Superior temporal gyrus (tissue), 1 donor: ENCODE results near the gene ANG.

Experiments used
- DNase-seq: peaks from one replicate; pipeline ENCODE4 v3.0.0-alpha.2; 2016; ENCODE audit errors: extremely low spot score

ANG gene

DNA sequence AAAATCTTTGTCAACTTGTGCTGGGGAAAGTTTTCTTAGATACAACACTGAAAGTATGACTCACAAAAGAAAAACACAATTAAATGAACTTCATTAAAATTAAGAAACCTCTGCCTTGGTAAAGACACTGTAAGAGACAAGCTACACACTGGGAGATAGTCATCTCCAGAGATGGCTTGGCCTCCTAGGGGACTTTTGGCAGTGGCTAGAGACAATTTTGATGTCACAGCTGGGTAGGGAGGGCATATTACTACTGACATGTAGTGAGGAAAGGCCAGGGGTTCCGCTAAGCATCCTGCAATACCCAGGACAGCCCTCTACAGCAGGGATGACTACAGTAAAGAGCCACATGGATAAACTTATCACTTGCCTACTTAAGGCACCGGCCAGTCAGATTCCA, 12.9 kb upstream of the ANG start:
- DNase-seq: no peak

DNA sequence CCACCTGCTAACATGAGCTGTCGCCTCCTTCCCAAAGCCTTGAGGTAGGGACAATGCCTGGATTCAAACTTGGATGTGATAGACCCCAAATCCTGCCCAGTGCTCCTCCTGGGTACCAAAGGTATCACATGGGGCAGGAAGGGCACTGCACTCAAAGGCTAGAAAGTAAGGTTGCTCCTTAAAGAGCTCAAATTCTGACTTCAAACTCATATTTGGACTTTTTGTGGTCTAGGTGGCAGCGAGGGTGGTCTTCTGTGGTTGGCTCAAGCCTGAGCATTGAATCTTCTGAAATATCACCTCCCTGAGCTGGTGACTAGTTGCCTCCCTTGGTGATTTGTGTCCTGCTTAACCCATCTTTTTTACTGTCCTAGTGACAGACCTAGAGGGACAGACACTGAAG, 12.5 kb upstream of the ANG start:
- DNase-seq: no peak

DNA sequence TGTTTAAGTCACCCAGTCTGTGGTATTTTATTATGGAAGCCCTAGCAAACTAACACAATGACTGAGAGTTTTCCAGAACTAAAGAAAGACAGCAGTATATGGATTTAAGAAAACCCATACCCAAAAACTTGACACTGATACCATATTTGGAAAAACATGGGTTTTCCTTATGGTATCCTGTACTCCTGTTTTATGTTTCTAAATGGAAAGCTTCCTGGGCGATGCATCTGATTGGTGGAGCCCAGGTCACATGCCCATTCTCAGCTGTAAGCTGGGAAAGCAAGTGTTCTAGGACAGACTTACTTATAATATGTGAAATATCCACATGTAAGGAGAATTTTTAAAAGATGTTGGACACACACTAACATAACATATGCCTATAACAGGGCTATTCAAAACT, 8.7 kb upstream of the ANG start:
- DNase-seq: peak; percentile 64

DNA sequence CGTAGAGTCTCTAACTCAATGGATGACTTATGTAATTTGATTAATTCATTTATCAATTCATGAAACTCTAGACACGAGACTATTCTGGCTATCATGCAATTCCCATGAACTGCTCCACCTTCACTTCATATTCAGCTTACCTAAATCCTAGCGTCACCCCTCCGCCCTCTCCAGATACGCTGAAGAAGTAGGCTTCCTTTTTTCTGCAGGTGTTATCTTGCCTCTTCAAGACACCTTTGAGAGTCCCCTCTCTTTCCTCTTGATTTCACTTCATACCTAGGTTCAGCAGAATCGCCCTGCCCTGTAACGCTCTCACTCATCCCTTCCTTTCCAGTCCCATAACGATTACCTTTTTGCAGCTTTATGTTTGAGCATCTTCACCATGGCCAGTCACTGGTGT, 8.2 kb upstream of the ANG start:
- DNase-seq: peak; percentile 9

DNA sequence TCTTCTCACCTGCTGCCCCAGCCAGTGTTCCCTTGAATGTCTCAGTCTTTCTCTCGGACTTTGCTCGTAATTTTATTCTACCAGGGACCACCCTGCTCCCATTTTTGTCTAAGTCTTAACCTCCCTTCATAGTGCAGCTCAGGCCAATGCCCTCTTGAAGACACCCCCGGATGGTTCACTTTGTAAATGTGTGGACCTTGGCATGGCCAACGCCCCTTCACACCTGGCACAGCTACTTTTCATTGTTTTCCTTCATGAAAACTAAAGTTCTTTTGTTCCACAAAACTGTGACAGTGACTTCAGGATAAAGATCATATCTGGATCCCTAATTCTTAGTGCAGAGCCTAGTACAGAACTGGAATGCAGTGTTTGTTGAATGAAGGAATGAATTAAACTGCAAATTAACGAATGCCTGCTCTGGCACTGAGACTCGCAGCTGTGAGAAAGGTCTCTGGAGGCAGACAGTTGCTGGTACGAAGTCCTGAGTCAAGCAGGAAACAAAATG, 7.7 kb upstream of the ANG start:
- no peak for DNase-seq

DNA sequence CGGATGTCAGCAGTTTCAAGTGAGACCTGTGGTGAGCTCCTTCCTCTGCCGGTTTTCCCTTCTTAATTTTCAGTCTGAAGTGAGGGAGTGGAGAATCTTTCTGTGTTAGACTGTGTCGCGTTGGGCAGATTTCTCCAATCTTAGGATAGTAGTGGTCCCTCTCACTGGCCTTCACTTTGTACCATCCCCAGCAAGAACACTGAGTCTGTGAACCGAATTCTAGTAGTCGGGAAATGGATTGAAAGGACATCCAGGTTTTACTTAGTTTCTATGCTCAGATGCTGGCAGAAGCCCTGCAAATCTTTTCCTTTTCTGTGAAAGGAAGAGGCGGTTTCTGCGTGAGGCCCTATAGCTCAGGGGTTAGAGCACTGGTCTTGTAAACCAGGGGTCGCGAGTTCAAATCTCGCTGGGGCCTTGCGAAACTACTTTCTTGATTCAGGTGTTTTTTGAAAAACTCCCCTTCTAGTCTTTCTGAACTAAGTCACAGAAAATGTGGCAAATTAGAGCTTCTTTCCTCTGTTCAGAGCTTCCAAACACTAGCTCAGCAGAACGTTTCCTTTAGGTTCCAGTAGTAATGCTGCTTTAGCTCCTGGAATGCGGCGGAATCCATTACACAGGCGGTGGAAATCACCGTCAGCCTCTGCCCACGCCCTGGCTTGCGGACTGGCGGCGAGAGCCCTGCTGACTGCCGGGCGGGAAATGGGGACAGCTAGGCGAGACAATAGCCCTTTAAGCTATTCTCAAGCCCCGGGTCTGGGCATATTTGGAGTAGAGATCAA, 7.0 kb upstream of the ANG start:
- peak; percentile 94 for DNase-seq

DNA sequence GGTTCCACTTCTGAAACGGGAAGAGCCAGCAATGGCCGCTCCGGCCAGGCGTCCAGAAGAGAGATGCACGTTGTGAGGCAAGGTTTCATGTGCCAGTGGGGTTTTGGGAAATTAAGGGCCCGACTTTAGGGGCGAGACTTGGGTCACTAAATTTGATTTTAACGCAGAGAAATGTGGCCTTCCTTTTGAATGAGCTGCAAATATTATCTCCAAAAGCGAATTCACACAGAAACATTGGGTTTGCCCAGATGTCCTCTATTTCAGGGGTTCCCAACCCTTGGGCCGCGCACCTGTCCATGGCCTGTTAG, 6.5 kb upstream of the ANG start:
- no peak for DNase-seq

DNA sequence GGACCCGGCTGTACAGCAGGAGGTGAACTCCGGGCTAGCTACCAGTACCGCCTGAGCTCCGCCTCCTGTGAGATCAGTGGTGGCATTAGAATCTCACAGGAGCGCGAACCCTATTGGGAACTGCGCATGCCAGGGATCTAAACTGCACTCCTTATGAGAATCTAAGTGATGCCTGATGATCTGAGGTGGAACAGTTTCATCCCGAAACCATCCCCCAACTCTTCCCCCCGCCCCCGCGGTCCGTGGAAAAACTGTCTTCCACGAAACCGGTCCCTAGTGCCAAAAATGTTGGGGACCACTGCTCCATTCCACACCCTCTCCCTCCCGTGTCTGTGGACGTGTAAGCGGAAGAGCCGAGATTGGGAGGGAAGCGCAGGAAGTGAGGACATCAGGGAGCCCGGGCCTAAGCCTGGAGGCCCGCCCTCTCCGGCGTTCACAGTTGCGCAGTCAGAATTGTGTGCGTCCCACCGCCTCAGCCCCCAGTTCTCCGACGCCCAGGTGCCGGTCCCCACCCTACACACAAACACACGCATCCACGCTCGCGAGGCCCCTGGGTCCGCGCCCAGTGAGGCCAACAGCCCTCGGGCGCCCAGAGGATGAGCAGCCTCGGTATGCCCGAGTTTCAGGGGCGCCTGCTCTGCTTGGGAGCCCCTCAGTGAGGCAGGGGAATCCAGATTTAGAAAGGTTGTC, 6.0 kb upstream of the ANG start:
- DNase-seq: peak; percentile 97

DNA sequence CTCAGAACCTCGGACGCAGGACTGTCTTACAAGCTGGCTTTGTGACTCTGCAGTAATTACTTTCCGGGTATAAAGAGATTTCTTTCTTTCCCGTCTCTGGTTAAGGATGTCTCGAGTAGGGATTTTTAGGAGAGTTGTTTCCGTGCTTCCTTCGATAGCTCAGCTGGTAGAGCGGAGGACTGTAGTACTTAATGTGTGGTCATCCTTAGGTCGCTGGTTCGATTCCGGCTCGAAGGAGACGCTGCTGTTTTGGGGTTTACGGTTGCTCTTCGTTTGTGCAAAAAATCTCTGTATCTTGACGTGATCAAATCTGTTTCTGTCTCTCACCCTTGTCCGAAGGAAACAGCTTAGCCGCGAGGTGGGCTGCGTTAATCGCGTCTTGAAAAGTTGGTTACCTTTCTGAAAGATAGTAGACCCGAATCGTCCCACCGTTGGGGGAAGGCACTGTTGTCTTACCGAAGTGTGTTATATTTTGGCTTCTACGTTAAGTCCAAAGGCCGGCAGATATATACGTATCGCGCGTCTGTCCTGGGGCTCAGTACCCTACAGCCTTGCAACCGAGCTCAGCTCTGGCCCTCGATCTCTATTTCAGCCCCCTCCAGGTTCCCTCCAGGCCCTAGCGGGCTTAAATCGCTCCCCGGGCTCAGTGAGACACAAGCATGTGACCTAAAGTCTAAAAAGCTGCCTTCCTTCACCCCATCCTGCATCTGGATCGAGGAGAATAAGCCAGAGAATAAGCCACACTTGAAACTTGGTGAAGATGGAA, 5.3 kb upstream of the ANG start:
- DNase-seq: peak; percentile 96

DNA sequence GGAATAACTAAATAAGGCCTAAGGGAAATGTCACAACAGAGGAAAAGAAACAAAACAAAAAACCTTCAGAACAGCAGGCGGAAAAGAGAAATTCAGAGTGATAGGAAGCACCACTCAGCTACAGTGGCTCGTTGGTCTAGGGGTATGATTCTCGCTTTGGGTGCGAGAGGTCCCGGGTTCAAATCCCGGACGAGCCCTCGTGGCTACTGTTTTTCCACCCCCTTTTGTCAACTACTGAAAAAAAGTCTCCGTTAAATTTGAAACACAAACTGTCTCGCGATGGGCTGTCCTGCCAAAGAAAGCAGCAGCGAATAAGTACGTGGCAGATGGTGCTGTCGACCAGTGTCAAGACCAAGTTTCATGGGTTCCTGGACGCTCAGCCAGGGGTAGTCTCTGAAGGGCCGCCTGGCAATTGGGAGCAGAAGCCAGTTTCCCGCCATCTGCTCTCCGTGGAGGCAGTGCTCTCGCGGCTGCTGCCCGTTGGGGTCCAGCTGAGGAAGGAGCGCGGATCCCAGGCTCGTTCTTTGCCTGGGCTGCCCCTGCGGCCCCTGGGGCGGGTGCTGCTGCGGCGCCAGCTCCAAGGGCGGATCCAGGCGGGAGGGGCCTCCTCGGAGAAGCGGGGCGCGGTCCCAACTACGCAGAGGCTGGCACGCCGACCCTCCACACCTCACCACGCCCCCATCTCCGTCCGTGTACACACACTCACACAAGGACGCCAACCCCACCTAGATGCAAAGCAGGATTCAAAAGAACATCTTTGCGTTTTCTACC, 4.5 kb upstream of the ANG start, which contains the start of gene RNASE4:
RNASE4 (plus strand) TSS at position 670 of the 771 bp plus-strand sequence. CDS start 14,812 bp downstream, outside the sequence.
- peak; percentile 95 for DNase-seq

DNA sequence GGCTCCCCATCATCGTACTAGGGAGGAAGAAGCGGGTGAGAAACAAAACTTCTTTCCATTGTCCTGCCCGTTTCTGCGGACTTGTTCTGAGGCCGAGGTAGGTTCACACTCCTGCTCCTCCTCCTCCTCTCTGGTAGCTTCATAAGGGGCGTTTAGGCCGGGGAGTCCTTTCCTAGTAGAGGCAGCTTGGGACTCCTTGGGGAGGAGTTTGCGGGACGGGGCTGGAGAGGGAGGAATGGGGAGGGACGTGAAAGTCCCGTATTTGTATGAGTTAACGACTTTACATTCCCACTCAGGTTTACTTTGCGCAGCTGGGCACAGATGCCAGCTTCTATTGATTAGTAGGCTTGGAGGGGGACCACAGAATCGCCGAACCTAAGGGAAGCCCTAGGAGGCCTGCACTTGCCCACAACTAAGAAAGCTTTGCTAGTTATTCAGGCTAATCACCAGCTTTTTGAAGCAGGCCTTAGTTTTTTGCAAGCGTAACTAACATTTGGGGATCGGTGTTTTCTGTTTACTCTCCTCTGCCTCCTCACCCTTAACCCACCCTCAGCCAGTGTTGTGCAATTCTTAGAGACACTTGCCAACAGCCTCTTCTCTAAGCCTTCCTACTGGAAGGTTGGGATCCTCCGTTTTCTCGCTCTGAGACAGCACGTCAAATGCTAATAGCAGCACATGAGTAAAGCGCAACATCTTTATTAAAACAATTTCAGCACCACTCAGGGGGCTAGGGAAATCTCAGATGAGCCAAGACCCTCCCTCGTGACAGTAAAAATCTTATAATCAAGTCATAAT, 3.7 kb upstream of the ANG start:
- DNase-seq: peak; percentile 37

DNA sequence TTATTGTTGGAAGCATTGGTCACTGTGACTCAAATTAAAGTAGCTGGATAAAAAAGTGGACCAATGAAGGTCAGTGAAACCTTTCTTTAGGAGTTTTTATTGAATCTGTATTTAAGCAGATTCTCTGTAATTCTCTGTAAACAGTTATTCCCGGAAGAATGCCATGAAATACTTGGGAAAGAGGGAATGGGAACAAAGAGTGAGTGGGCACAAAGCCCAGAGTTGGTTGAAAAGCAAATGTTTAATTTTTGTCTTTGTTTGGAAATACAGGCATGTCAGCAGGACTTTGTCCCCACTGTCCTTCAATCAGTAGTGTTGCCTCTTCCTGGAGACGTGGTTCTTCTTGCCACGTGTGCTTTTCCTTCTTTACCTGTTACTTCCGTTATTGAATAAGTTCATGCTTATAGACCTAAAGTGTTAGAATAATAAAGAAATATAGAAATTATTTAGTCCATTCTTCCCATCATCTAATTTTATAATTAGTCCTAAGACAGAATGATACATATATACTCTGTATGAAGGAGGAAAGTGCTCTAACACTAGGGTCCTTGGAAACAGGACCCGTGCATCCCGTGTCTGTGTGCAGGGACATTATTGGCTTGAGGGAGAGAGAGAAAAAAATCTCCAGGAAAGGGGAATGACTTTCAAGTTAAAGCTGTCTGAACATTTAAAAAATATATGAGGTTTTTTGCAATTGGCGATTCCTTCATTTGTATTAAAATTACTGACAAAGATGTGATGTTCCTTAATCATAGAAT, 2.0 kb upstream of the ANG start:
- no peak for DNase-seq

DNA sequence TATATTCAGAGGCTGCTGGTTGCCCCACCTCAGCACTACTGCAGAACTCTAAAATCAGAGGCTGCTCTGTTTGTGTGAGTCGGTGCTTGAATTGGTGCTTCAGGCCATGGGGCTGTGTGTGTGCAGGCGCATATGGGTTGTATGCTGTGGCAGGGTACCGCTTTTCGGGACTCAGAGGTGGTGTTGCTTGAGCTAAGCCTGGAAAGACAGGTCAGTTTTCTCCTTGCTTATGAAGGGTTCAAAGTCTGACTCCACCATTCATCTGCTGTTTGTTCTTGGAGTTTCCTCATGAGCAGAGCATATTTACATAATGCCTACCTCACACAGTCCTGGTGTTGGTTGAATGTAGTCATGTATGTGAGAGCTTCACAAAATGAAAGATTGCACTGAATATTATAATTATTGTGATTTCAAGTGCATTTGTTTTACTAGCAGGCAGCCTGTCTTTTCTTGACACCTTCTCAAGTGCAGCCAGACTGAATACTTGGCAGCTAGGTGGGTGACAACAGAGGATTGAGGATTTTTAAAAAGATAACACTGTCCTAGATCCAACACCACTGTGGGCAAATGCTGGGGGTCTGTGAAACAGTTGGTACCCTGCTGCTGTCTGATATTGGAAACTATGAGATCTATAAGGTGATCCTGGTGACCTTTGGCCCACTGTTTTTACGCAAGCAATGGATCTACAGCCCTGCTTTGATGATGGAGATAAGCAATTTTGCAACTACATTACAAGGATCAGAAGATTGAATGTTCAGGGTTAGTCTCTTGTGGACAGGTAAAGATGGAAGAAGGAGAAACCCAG, 1.0 kb upstream of the ANG start:
- no peak for DNase-seq

DNA sequence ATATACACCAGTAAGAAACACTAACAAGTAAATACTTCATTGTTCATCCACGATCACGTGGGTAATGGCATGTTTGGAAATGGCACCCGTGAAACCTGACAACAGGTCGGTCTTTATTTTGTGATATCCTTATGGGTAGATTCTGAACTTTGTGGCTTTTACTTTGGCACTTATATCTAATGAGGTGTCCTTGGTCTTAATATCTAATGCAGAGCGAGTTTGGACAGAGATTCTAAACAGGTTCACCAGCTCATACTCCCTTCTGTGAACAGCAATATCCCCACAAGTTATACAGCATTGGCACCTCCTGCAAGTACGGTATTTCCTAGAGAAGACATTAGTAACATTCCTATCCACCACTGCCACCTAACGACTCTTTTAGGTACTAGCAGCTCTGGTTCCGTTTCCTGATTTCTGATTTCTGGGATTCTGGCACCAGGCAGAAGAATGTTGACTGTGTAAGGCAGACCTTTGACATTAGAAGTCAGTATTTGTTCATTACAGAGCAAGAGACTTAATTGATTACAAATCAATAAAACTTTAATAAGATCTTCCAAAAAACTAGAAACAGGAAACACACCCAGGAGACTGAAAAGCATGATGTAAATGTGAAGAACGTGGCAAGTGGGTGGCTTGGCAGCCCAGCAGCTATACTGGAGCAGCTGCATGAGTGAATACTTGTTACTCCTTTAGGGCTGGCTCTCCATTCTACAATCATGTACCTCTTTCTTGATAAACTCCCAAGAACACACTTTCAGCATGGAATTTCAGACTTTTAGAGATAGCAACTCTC, 2.5 kb downstream of the ANG start:
- DNase-seq: peak; percentile 95

DNA sequence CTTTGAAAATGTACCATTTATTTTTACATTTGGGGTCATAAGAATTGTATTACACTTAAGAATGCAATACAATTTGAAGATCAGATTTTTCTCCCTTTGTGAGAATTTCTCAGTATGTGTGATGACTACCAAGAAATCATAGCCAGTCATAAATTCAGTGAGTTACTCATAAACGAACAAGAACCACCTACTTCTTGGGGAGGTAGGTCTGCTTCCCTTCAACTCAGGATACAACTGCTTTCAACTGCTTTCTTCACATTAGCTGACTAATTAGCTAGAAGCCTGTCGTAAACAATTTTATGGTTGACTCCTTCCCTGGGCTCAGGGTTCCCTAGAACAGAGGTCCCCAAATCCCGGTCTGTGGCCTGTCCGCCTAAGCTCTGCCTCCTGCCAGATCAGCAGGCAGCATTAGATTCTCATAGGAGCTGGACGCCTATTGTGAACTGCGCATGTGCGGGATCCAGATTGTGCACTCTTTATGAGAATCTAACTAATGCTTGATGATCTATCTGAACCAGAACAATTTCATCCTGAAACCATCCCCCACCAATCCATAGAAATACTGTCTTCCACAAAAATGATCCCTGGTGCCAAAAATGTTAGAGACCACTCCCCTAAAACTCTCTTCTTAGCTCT, 3.7 kb downstream of the ANG start:
- no peak for DNase-seq

DNA sequence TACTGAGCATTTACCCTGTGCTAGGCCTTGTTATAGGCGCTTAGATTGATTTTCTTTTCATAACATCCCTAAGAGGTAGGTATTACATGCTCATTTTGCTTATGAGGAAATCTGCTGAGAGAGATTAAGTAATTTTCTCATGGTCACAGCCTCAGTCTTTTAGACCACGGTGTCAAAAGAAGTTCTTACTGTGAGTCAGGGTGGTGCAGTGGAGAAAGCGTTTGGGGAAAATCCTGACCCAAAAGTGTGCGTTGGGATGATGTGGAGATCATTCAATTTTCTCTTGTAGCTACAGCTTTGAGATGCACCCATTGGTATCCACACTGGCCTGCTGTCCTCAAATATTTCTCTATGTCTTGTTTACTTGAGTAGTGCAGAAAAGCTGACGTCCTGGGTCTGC, 8.2 kb downstream of the ANG start:
- DNase-seq: no peak

DNA sequence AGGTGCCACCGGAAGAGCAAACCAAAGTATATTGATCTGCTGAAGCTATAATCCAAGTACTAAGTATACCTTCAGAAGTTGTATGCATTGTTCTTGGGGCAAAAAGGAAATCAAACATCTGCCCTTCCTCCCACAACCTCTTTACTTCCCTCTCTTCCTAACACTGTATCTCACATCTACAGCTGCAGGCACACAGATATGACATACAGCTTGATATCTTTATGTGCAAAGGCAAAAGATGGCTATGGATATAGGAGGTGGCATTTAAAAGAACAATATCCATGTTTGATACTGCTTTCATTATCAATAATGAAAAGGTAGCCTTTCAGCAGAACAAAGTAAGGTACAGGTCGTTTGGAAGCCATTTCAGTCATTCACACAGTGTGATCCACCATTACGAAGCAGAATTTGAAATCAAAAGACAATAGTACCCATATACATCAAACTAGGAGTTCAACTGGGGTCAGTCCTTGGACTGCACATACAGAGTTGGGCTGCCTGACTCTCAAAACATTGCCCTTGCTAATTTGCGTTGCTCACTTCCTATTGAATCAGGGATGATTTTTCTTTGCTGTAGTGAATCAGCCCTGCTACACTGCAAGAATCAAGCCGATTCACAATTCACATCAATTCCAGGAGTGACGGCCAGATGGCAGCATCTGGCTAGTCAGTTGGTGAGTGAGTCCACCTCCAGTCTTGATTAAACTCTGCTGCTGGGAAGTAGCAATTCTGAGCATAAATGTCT, 8.9 kb downstream of the ANG start:
- peak; percentile 95 for DNase-seq

DNA sequence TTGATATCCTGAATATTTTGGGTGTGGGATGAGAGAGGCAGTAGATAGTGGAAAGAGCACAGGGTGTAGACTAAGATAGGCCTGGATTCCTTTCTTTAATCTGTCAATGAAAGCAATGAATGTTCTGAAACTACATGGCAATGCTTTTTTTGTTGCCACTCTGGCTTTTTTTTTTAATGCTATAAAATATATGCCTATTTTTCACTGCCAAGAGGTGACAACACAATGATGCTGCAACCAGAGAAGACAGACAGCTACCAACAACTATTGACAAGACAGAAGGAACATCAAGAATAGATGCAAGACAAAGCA, 9.4 kb downstream of the ANG start:
- DNase-seq: no peak
